ENCODE data around the gene TUBG1. TPM values are rescaled to one million over a fixed set of nuclear protein-coding genes. Genes with fewer than 3 reads are reported as not detected.

Gene TUBG1
- total and polyA plus RNA-seq, 11 donors: 31.5 to 112 (median 49.3) TPM

GRCh38 chr17:42584880-42585279 is 24.6 kb upstream of the TUBG1 start:
- Histone ChIP-seq H3K27me3 (no peaks in the 10 kb centered on the region), H3K27ac (peak overlapping the region in 2 of 12 donors; percentile 12 to 65), H3K36me3 (peaks cover 0 to 100% (median 99%) of the 10 kb centered on the region in 9 donors), H3K9me3 (no peaks in the 10 kb centered on the region), H3K4me1 (peaks cover 0 to 25% (median 10%) of the 10 kb centered on the region in 12 donors), H3K4me3 (no peak overlapping the region)
- ATAC-seq: peak in 2 of 4 donors; percentile 11 to 21
- 78 to 87% (median 85%) methylated on average over 9 of the region's 9 CpGs for WGBS, 4 donors
- no peak for DNase-seq
- TF ChIP-seq POLR2A (IDR thresholded peaks at IDR 0.05) (no peak), CTCF (IDR thresholded peaks at IDR 0.05) (no peak)
- intact Hi-C loops (cut with DNase I): loop anchor here in 5 of 10 donors (5.0 to 10.0 kb wide), 6 partner anchors 100 to 410 kb away; partner anchors contain the start of genes RAMP2 (in 2 of the 5), CCR10 (in 1 of the 5), CNTNAP1 (in 1 of the 5) and RPL27 (in 1 of the 5)

GRCh38 chr17:42585353-42585752 is 24.1 kb upstream of the TUBG1 start:
- TF ChIP-seq POLR2A (IDR thresholded peaks at IDR 0.05) (no peak), CTCF (IDR thresholded peaks at IDR 0.05) (no peak)
- DNase-seq (no peak), ATAC-seq (peak in 3 of 4 donors; percentile 28 to 66 (median 63))
- WGBS, 4 donors: 8 to 47% (median 21%) methylated on average over 1 of the region's 1 CpG
- Histone ChIP-seq H3K9me3 (no peaks in the 10 kb centered on the region), H3K27me3 (no peaks in the 10 kb centered on the region), H3K4me1 (peaks cover 0 to 25% (median 10%) of the 10 kb centered on the region in 12 donors), H3K36me3 (peaks cover 0 to 100% (median 99%) of the 10 kb centered on the region in 9 donors), H3K27ac (peak overlapping the region in 3 of 12 donors; percentile 5 to 65 (median 12)), H3K4me3 (no peak overlapping the region)
- intact Hi-C loops (cut with DNase I): loop anchor here in 3 of 10 donors (10.0 kb wide), 3 partner anchors 99 to 409 kb away; partner anchors contain the start of genes CCR10 (in 1 of the 3), CNTNAP1 (in 1 of the 3), RAMP2 (in 1 of the 3) and RPL27 (in 1 of the 3)

- Histone ChIP-seq H3K4me3 (no peak overlapping the region), H3K27ac (peak overlapping the region in 2 of 12 donors; percentile 1 to 65), H3K4me1 (peaks cover 0 to 36% (median 10%) of the 10 kb centered on the region in 12 donors), H3K36me3 (peaks cover 0 to 100% (median 99%) of the 10 kb centered on the region in 9 donors), H3K9me3 (no peaks in the 10 kb centered on the region), H3K27me3 (no peaks in the 10 kb centered on the region)
- intact Hi-C loops (cut with DNase I): loop anchor here in 3 of 10 donors (10.0 kb wide), 3 partner anchors 98 to 408 kb away; partner anchors contain the start of genes CCR10 (in 1 of the 3), CNTNAP1 (in 1 of the 3), RAMP2 (in 1 of the 3) and RPL27 (in 1 of the 3)
- DNase-seq: no peak
- TF ChIP-seq POLR2A (IDR thresholded peaks at IDR 0.05) (no peak), CTCF (IDR thresholded peaks at IDR 0.05) (no peak)
- 72 to 82% (median 77%) methylated on average over 7 of the region's 7 CpGs for WGBS, 4 donors
- ATAC-seq: no peak
These were observed 22.8 kb upstream of the TUBG1 start for GRCh38 chr17:42586514-42587230.

- no peak overlapping the region for H3K4me3 ChIP-seq
- no peak for ATAC-seq
- 76 to 96% (median 85%) methylated on average over 2 of the region's 2 CpGs for WGBS, 4 donors
- no peaks in the 10 kb centered on the region for H3K9me3 ChIP-seq
- no peaks in the 10 kb centered on the region for H3K27me3 ChIP-seq
- H3K36me3 ChIP-seq: peaks cover 0 to 92% (median 73%) of the 10 kb centered on the region in 9 donors
- TF ChIP-seq POLR2A (IDR thresholded peaks at IDR 0.05): no peak
- TF ChIP-seq CTCF (IDR thresholded peaks at IDR 0.05): no peak
- H3K4me1 ChIP-seq: peaks cover 0 to 24% (median 5%) of the 10 kb centered on the region in 12 donors
- DNase-seq: no peak
- intact Hi-C loops (cut with DNase I): no loop called here
- peak overlapping the region in 1 of 12 donors; percentile 54 for H3K27ac ChIP-seq
These were observed 18.6 kb upstream of the TUBG1 start for GRCh38 chr17:42590886-42591285.

Measured in heart left ventricle (tissue), 16 donors.